ENCODE results near the gene M1AP.

GRCh38 chr2:74572178-74572925 is 75.8 kb downstream of the M1AP start:
- TF ChIP-seq CTCF (IDR thresholded peaks at IDR 0.05; ENCODE audit: low read length) (no peak), EZH2 (optimal IDR thresholded peaks at IDR 0.05; ENCODE audit: low read depth, low read length) (no peak), EZH2phosphoT487 (IDR thresholded peaks at IDR 0.05; ENCODE audit: low read length) (no peak)

Data from MM.1S (cell line).